GM10847 (cell line): ENCODE data around the gene SAA2.

Source experiments
- POLR2A ChIP-seq: IDR thresholded peaks from 2 replicates; pipeline ENCODE4 v1.6.1; 2011; ENCODE audit not compliant: insufficient read length; ENCODE audit errors: extremely low read depth

SAA2 gene

DNA sequence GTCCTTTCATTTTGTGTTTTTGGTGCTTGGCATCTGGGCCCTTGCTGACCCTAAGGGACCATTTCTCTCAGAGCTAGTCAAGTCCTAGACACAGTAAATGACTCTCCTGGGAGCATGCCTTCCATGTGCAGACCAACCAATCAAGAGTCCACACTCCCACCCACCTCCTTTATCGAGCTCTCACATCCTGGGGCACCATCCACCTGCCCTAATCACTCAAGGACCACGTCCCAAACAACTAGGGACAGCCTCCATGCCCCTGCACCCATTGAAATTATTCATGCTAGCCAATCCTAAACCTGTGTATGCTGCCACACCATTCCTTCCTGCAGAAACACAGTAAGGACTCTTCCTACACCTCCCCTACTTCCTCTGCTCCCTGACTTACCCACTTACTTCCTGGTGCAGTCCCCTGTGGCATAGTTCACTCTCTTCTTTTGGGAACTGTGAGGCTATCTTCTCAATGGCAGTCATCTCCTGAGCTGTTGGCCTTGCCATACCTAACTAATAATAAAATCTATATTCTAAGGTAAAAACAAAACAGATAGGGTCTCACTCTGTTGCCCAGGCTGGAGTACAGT is 6.4 kb upstream of the SAA2 start:
- no peak for TF ChIP-seq POLR2A

GRCh38 chr11:18253778-18254338 is 5.4 kb upstream of the SAA2 start:
- TF ChIP-seq POLR2A, result no peak

DNA sequence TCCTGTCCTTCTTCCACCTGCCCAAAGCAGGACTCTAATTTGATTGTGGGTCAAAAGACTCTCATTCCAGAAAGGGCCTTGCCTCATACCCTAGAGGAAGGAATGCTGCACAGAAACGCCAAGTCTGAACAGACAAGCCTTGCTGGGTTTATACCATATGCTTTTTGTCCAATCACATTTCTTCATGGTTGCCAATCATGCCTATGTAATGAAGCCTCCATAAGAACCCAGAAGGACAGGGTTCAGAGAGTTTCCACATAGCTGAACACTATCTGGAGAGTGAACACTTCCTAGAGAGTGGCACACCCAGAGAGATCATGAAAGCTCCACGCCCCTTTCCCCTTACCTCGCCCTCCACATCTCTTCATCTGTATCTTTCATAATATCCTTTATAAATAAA is 4.8 kb upstream of the SAA2 start:
- TF ChIP-seq POLR2A, result no peak

DNA sequence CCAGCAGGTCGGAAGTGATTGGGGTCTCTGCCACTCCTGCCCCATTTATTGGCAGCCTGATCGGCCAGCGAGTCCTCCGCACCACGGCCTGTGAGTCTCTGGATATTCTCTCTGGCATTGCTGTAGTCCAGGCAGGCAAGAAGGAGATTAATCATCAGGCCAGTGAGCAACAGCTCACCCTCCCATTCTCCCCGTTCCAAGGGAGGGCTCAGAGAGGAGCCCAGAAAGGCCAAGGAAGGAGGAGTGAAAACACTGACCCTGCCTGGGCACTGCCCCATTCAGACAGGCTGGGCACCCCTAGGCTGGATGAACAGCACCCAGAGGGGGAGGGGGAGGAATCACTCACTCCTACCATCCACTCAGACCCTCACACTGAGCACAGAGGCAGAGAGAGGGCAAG is 3.1 kb downstream of the SAA2 start:
- no peak for TF ChIP-seq POLR2A

DNA sequence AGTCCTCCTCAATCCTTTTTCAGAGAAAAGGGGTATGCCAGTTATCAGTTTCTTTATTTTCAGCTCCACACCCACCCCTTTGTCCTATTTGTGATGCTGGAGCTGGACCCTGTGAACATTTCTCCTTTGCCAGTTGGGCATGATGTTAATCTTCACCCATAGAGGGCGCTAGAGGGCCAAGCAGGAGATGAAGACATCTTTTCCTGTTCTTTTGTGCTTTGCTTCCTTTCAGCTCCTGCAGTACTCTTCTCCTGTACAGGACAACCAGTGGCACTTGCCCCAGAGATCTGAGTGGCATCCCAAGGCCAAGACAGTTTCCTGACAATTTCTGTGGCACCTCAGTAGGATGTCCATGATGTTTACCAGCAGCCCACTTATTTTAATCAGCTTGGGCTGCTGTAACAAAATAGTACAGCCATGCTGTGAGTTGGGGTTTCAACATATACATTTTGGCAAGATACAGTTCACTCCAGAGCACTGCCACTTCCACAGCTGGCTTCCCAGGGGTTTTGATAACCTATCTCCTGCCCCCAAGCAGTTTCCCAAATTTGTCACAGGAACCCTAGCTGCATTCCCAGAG is 4.6 kb downstream of the SAA2 start:
- no peak for TF ChIP-seq POLR2A

DNA sequence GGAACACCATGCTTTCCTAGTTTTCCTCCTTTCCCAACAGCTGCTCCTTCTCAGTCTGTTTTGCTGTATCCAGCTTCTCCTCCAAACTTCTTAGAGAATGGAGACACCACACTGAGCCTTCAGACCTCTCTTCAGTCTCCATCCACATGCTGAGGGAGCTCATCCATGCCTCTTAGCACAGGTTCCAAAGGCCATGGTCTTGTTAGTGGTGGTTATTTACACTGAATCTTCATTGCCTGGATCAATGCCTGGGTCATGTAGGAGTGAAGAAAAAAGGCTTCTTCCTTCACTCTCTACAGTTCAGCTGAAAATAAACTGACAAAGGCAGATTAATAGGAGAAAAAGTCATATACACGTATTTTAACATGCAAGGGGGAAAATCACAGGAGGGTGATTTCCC is 8.8 kb downstream of the SAA2 start:
- no peak for TF ChIP-seq POLR2A

DNA sequence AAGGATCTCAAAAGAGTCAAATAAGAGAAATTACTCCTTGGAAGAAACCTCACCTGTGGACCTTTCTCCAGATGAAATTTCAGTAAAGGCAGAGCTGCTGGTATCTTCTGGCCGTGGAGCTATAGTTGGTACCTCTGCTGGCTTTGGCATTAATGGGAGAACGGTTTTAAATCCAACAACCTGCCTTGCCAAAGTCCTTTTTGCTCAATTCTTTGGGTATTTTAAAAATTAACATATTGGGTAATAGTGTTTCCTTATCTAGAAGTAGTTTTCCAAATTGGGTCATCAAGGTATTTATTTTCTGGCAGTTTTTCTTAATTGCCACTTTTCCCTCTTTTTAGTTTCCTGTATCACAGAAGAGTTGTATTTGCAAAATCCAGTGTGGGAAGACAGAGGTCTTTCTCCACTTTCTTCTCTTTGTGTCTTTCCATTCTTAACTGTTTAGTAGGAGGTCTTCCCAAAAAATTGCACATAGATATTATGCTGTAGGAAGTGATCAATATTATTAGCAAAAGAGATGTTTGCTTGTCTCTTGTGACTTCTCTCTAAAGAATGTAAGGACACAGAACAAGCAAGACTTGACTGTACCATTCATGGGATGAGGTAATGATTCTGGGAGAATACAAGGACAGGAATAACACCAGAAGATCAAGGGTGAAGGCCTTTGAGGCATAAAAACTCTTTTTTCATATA is 11.7 kb downstream of the SAA2 start, which contains the start of gene SAA4:
Gene SAA4, minus strand, starts transcription at position 139 of the 693 bp plus-strand sequence. CDS start 876 bp downstream, outside the sequence.
- TF ChIP-seq POLR2A, result no peak

DNA sequence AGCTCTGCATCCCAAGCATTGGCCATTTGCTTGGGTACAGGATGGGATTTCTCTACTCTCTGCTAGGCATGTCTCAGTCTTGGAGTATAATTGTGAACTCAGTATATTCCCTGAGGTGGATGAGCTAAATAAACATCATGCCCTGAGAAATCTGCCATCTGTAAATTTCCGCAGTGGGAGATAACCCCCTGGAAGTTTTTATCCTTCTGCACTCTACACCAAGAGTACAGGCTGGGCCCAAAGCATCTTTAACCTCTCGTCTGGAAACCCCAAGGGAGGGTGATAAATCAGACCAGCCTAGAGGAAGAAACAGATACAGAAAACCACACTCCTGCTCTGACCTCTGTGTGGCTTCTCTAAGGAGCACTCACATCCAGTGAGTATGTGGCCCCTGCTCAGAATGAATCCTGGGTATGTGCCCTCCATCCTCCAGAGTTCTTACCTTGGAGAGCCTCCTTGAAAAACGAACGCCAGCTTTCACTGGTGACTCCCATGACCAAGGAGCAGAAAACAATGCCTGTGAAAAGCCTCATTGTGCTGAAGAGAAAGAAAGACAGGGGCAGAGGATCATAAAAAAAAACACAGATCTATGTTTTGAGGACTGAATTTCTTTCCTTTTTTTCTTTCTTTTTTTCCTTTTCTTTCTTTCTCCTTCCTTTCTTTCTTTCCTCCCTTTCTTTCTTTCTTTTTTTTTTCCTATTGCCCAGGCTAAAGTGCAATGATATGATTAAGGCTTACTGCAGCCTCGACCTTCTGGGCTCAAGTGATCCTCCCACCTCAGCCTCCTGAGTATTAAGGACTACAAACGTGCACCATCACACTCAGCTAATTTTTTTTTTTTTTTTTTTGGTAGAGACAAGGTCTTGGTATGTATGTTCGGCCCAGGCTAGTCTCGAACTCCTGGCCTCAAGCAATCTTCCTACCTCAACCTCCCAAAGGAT is 12.8 kb downstream of the SAA2 start:
- TF ChIP-seq POLR2A, result no peak

DNA sequence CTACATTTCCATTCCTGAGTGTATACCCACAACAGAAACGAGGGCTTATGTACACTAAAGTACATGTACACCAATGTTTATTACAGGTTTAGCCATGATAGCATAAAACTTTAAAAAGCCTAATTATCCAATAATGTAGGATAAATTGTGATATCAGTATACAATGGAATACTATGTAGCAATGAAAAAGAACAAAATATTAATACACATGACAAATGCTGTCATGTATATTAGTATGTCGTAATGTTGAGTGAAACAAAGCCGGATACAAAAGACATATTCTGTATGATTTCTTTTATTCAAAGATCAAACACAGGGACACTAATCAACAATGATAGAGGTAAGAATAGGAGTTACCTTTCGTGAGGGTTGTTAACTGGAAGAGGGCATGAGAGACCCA is 14.6 kb downstream of the SAA2 start:
- TF ChIP-seq POLR2A, result no peak

DNA sequence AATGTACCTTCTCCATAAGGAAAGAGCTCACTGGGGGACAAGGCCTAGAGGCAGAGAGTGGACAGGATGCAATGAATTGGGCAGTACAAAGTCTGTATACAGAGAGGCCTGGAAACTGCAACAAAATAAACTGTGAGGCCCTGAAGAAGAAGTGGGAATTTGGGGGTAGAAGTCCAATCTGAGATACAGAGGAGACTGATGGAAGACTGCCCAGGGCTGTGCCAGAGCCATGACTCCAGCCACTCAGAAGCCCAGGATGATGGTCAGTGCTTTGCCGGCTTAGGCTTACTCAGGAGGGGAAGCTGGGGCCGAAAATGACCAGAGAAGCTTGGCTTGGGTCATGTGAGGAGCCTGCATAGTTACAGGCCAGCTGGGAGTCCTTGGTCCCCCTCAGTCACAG is 17.6 kb downstream of the SAA2 start:
- TF ChIP-seq POLR2A, result no peak

- TF ChIP-seq POLR2A, result no peak
Observed at GRCh38 chr11:18229501-18229900, 19.0 kb downstream of the SAA2 start.

DNA sequence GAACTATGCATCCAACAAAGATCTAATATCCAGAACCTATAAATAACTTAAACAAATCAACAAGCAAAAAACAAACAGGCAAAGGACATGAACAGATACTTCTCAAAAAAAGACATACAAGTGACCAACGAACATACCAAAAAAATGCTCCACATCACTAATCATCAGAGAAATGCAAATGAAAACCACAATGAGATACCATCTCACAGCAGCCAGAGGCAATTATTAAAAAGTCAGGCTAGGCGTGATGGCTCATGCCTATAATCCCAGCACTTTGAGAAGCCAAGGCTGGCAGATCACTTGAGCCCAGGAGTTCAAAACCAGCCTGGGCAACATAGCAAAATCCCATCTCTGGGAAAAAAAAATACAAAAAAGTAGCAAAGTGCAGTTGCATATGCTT is 22.6 kb downstream of the SAA2 start:
- no peak for TF ChIP-seq POLR2A

DNA sequence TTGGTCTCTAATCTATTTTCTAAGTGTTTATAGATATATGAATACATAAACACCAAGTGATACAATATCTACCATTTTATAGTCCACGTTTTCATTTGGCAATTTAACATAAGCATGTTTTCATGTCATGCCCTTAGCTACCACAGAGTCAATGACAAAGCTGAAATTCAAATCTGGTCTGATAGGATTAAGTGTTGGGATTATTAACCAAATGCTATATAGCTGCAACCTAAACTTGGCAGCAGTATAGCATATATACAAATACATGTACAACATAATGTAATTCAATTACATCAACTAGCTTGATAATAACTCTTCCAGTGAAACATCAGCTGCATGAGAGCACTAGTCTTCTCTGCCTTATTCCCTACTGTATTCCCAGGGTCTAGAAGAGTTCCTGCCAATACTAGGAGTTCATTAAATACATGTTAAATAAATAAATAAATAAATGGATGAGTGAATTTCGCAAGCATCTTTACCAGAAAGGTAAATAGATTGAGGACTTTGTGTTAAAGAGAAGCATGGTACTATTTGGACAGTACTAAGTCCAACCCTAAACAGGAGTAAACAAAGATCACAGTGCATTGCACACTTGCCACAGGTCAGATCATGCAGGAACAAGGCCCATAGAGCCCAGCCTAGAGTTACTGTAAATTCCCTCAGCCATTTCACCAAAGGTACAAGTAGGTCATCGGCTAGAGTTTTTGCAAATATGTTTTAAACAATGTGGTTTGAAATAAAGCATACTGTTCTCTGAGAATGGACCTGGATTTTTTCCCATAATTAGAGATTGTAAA is 24.7 kb downstream of the SAA2 start:
- no peak for TF ChIP-seq POLR2A

DNA sequence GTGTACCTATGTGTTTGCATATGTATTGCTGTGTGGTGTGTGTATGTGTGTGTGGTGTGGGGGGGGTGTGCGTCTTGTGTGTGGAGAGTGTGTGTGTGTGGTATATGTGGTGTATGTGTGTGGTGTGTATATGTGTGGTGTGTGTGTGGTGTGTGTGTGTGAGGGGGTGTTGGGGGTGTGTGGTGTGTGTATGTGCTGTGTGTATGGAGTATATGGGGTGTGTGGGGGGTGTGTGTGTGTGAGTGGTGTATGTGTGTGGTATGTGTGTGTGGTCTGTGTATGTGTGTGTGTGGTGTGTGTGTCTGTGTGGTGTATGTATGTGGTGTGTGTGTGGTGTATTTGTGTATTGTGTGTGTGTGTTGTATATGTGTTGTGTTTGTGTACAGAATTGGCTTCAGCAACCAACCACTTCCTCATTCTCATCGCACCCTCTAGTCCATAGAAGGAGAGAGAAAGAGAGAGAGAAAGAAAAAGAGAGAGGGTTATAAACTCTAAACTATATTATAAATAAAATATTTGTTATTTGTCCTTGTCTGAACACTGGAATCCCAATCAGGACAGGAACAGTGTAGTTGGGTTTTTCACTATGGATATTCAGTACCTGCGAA is 25.6 kb downstream of the SAA2 start:
- TF ChIP-seq POLR2A, result no peak
